HG03442 (cell line): ENCODE data around the gene SDC1.
"Not testable (repeated sequence)": the region's sequence is repeated elsewhere in the genome, so short reads cannot be mapped to it uniquely, and the experiment has no call there.

Experiments
- ATAC-seq: cut with Tn5 transposase; IDR thresholded peaks from one replicate; pipeline ENCODE4 v1.9.1; 2021; ENCODE audit warnings: mild to moderate bottlenecking, moderate library complexity; ENCODE audit not compliant: unreplicated experiment

Gene SDC1

DNA sequence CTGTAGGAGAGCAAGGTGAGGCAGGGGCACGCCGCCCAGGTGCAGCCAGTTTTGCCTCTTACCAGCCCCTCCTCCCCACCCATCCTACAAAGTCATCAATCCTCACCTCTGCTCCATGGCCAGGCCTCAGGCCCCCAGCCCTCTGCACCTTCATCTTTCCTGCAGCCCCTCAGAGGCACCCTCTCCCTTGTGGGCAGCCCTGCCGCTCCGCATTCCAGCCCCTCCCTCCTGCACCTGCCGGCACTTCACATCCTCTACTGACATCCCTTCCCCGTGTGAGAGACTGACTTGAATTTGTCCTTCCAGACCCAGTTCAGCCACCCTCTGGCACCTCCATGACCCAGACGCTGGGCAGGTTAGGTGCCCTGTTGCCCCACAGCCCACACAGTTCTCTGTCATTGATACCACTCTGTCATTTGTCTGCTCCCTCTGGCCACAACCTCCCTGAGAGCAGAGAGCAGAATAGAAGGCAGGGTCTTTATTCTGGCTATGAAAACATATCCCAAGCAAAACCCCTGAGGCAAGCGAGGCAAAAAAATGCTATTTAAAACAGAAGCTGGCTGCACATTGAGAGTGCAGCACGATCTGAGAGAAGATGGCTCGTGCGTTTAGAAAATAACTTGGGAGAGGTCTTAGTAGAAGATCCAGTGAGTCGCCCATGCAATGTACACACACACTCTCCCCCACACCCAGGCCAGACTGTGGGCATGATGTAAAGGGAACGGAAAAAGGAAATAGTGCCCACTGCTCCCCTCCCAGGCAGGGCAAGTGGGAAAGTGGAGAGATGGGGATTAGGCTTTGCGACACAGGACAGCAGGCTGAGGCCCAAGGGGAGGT is 25.9 kb downstream of the SDC1 start:
- ATAC-seq = no peak

DNA sequence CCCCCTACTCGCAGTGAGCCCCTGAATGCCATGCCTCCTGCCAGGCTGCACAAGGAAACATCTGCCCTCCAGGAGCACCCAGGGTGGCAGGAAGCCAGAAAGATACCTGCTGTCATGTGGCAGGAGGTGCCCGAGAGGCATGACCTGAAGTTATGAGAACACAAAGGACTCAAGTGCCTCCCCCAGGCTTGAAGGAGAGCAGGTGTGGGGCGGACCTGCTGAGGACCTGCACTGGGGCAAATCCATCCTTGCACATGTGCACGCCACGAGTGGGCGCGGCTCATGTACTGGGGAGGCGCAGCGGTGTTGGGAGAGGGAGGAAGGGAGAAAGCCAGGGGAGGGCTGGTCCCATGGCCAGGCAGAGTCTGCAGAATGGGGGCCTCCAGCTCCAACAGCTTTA is 26.9 kb downstream of the SDC1 start:
- ATAC-seq = no peak

DNA sequence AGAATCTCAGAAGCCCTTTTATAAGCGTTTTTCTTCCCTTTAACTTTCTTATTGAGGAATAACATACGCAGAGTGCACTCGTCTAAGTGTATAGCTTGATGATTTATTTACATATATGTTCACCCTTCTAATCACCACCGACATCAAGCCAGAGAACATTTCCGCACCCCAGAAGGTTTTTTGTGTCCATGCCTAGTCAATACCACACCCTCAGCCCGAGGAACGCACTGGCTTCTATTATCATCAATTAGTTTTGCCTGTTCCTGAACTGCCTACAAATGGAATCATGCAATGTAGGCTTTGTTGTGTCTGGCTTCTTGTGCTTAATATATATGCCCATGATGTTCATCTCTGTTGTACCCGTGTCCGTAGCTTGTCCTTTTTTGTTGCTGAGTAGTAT is 27.7 kb downstream of the SDC1 start:
- no peak for ATAC-seq

DNA sequence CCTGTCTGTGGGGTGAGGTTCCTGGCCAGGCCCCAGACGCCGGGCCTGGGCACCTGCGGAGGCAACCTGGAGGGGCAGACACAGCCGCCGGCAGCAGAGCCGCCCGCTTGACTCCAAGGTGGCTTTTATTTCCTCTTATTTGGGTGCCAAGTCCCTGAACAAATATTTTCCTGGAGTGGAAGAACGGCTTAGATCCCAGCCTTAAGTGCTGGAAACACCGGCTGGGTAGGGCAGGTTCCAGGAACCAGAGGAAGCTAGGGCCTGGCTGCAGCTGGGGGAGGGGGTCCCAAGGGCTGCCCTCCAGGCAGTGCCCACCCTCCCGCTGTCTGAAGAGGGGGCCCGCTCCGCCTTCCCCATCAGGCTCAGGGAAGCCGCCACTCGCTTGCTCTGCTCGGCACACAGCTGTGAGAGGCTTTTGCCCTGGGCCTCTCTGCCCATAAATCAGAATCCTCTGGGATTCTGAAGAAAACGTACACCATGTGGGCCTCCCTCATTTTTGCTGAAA is 28.2 kb downstream of the SDC1 start:
- ATAC-seq = no peak

DNA sequence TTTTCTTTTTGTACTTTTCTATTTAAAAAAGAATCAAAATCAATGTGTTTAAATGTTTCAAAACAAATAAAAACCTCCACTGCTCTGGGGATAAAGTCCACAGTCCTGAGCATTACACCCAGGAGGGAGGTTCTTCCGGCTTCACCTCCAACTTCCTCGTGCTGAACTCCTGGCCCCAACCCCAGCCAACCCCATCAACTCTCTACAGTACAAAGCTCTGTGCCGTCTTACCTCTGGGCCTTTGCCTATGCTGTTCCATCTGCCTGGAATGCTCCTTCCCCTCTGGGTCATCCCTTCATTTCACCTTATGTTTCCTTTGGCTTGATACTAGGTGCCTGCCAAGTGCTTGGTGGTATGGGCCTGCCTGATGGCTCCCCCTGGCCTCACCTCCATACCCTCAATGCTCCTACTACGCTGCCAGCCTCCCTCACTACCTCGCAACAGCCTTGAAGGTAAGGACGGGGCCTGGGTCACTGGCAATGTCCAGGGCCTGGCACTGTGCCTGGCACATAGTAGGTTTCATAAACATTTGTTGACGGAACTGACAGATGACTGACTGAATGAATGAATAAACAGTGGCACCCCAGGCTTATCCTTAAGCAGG is 28.8 kb downstream of the SDC1 start:
- no peak for ATAC-seq

DNA sequence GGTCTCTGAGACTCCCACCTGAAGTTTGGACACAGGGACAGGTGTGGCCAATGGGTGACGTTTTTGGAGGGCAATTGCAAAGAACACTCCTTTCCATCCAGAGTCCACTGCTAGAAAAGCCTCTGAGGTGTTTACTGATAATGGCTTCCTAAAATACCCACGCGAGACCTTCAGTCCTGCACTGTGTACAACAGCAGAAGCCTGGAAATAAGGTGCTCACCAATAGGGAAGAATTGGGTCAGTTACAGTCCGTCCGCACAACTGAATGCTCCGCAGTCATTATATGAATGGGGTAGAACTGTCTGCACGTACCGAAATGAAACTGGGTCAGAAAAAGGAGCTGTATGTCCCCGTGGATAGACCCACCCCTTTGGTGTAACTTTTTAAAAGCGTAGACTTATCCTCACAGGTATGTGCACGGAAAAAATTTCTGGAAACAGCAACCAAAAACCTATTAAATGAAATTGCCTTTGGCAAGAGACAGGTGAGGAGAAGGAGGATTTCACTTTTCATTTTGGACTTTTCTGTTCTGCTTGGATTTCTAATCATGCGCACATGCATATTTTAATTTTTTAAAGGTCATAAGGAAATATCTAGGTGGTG is 29.4 kb downstream of the SDC1 start:
- no peak for ATAC-seq

DNA sequence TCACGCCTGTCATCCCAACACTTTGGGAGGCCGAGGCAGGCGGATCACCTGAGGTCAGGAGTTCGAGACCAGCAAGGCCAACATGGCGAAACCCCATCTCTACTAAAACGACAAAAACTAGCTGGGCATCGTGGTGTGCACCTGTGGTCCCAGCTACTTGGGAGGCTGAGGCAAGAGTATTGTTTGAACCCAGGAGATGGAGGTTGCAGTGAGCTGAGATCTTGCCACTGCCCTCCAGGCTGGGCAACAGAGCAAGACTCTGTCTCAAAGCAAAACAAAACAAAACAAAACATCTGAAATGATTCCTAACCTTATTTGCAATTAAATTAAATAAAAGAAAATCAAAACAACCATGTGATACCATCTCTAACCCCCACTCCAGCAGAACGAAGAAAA is 29.9 kb downstream of the SDC1 start:
- not testable (repeated sequence) for ATAC-seq

DNA sequence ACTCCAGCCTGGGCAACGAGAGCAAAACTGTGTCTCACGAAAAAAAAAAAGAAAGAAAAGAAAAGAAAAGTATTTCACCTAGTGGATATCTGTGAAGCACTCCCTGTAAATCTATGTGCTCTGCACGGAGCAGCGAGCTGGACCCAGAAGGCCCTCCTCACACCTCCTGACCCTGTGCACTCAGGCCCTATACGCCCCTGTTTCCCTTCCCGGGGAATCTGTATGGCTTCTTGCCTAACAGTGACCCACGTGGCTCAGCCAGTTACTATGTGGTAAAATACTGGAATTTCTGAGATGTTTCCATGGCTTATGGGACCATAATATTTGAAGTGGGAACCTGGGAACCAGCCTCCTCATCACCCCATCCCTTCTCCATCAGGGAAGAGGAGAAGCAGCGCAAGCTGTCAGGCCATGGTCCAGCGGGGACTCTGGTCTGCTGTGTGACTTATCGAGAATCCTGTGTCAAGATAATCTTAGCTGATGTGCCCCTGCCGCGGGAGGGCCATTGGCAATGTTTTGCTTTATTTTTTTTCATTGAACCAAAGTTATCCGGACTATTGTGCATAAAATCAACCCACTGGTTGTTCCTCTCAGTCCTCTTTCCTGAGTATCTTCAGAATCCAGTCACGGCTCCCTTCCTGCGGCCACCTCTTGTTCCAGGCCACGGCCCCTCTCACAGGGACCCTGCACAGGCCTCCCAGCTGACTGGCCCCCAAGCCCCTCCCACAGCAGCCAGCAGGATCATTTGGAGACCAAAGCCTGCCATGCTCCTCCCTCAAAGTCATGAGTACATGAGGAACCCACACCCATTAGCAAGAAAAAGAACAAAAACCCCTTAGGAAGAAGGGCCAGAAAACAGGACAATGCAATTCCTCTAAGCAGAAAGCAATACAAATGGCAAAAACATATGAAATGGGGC is 30.6 kb downstream of the SDC1 start:
- ATAC-seq = no peak

DNA sequence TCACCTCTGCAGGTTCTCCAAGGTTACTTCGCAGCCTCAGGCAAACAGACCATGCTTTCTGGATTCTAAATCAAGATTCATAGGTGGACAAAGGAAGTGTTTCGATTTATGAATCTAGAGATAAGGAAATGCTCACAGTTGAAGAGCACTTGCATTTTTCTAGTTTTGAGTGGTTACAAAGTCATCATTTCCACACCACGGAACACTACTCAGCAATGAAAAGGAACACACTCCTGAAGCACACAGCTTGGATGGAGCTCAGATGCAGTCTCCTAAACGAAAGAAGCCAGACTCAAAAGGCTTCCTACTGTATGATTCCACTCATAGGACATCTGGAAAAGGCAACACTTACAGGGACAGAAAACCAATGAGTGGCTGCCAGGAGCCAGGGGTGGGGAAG is 31.7 kb downstream of the SDC1 start:
- no peak for ATAC-seq

DNA sequence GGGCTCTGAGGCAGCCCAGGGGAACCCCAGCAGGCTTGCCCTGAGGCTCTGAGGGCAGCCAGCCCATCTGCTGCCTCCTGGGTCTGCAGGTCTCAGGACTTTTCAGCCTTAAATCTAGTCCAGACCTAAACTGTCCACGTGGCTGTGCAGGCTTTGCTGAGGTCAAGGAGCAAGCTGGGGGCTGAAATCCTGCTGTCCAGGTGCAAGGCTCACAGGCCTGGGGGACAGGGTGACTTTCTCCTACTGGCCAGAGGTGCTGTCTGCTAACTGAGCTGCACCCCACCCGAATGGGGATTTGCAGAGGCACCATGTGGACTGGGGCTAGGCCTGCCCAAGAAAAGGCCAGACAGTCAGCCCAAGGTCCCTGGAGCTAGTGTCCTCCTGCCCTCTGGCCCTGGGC is 32.1 kb downstream of the SDC1 start:
- ATAC-seq = no peak

DNA sequence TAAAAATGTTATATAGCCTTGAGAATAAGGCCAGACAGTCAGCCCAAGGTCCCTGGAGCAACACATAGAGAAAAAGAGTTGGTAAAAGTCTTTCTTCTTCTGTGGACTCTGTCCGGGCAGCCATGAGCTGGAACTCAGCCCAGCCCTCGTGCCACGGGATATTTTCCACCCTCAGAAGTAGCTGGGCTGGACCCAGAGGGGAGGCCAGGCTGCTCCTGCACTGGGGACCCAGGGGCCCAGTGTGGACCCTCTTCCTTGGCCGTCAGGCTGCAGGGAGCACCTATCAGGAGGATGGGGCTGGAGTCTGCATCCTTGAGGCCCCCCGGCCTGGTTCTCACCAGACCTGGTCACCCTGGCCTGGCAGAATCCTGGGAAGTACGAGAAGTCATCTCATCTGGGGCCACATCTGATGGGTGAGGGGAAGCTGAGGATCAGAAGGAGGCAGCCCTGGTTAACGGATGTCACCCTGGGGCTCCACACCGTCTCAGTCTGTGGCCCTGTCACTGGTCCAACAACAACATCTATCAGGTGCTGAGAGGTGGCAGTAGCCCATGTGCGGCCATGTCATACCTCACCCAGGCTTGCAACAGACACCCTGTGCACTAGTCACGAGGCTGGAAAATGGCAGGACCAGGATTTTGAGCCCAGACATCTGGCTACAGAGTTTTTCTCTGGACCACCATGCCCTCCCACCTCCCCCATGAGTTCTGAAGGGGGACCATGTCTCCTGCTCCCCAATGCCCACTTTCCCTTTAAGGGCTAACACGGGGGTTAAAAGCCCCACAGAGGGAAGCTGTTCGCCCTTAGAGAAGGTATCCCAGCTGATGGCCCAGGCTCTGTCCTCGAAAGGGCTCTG is 33.0 kb downstream of the SDC1 start:
- no peak for ATAC-seq

DNA sequence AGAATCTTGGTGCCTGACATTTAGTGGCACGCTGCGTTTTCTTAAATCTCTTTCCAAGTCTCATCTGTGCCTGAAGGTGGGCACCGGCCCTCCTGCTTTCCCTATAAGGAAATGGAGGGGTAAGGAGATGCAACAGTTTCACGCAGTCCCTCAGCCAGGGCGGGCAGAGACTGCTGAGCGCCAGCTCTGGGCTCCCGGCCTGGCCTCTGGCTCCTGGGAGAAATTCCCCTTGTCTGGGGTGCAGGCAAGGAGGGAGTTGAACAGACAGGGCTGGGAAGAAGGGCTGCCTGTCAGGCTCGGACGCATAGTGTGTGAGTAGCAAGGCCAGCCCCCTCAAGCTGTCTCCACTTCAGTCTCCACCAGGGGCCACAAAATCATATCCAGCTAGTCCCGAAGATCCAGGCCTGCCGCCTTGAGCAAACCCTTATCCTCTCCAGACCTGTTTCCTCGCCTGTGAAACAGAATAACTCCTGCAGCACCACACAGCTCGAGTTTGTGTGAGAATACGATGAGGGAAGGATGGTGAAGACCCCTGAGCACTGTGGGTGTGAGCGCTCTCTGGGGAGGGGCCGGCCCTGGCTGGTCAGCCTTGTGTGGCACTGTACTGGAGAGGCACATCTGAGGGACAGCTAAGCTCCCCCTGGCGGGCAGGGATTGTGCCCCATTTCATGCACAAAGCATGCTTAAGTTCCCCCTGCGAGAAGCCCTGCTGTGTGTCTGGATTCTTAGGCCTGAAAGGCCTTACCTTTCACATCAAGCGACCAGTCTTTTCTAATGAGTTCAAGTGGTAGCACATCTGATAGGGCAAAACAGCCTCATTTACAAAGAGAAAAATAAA is 33.8 kb downstream of the SDC1 start:
- ATAC-seq = peak; percentile 43

DNA sequence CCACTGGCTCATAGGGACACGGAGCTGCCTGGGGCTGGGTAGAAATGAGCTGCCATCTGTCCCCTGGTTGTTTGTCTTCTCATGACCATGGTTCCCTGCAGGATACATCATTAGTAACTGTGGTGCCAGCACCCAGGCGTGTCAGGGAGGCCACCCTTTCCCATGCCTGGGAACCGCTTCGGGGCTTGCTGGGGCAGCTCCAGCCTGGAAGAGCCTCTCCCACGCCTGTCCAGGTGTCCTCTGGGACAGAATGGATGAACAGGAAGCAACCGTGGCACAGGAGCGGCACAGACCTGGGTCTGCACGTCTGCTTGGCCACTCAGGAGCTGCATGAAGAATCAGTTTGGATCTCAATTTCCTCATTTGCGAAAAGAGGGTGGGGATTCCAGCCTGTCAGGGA is 34.8 kb downstream of the SDC1 start:
- no peak for ATAC-seq

DNA sequence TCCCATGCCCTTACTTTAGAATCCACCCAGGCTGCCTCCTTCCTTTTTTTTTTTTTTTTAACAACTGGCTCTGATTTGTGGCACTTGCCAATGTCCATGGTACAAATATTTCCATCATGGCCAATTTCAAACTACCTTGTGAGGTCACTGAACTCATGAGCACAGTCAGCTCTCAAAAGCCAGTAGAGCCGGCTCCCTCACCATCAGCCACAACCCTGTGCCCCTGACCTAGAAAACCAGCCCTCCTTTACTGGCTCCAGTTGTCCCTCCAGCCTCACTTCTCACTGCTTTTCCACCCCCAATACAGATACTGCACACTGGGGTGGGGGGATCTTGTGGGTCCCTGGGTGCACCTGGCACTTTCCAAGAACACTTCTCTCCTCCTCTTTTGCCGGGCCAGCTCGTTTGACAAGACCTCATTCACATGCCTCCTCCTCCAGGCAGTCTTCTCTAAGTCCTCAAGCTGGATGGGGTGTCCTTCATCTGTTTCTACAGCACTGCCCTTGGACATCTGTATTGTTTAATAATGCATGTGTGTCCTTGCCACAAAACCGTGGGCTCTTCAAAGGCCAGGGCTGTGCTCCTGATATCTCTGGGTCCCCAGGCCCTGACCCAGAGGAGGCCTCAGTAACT is 35.5 kb downstream of the SDC1 start:
- ATAC-seq = no peak

DNA sequence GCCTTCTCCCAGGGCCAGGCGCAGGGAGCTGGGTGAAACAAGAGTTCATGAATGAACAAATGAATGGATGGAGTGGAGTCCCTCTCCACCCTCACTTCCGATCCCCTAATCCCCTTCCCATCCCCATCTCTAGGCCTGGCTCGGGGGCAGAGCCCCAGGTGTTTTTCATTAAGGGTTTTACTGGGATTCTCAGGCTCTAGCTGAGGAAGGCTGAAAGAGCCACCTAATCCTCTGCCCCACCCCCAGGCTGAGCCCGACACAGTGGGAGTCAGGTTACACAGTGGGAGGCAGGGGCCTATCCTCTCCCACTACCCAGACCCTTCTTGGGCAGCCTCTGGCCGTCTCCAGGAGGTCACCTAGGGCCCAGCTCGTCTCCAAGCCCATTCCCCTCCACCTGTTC is 36.1 kb downstream of the SDC1 start:
- no peak for ATAC-seq

DNA sequence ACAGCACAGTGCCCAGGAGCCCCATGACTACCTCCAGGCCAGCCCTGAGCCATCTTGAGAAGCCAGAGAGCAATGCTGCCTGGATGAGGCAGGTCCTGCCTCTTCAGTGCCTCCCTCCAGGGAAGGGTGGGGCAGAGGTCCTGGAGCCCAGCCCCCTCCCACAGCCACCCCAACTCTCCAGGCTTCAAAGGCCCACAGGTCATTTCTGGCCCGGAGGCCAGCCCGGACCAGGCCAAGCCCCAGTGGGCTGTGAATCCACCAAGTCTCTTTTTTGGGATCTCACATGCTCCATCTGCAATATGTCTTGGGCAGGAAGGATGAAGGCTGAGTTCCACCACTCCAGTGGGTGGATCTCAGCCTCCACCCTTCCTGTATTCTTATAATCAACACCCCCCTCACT is 36.7 kb downstream of the SDC1 start:
- ATAC-seq = no peak

DNA sequence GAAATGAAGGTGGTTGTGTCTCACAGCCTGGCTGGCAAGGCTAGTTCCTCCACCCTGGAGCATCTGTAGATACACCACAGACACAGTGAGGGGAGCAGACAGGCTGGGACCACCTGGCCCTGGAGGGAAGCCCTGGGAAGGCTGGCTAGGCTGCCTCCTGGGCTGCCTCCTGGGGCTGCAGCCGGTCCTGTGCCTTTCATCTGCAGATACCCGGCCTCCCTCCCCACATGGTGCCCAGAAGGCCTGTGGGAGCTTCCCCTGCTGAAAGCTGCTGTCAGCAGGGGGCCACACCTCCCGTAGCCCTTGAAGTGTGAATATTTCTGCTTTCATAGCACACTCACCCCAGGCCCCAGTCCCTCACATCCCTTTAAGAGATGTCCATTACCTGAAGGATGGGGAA is 37.6 kb downstream of the SDC1 start:
- no peak for ATAC-seq

DNA sequence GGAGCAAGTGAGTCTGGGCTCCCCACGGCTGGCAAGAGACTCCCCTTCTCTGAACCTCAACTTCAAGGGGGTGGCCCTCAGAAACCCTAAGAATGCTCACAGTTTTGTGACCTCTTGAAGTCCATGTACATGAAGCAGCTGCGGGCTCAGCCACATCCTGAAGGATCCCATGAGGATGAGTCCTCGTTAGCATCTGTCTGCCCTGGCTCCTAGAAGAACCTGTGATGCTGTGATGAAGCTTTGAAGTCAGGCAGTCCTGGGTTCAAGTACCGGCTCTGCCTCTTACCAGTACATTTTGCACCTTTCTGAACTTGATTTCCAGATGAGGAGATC is 38.1 kb downstream of the SDC1 start:
- no peak for ATAC-seq
